ENCODE measurements around the gene MAP7.
"Not testable (repeated sequence)": the region's sequence is repeated elsewhere in the genome, so short reads cannot be mapped to it uniquely, and the experiment has no call there.

Gene MAP7

DNA sequence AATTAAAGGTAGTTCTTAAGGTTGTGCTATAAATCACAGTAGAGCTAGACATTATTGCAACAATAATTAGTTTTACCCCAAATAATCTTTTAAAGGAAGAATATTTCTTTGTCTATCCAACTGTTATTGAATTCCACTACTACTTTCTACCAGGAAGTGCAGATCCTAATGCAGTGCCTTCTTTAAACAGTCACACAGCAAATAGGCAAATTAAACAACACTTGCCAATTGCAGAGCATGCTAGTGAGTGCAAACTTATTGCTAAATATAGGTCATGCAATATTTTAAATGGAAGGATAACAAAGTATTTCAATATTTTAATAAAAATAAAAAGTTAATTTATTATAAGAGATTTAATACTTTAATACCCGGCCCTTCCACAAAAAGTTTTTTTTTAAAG lies 153.3 kb downstream of the MAP7 start:
- TF ChIP-seq, protein P1, sequence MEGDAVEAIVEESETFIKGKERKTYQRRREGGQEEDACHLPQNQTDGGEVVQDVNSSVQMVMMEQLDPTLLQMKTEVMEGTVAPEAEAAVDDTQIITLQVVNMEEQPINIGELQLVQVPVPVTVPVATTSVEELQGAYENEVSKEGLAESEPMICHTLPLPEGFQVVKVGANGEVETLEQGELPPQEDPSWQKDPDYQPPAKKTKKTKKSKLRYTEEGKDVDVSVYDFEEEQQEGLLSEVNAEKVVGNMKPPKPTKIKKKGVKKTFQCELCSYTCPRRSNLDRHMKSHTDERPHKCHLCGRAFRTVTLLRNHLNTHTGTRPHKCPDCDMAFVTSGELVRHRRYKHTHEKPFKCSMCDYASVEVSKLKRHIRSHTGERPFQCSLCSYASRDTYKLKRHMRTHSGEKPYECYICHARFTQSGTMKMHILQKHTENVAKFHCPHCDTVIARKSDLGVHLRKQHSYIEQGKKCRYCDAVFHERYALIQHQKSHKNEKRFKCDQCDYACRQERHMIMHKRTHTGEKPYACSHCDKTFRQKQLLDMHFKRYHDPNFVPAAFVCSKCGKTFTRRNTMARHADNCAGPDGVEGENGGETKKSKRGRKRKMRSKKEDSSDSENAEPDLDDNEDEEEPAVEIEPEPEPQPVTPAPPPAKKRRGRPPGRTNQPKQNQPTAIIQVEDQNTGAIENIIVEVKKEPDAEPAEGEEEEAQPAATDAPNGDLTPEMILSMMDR (IDR thresholded peaks at IDR 0.05; ENCODE audit: low read depth, low read length) = no peak
- H3K4me3 ChIP-seq (ENCODE audit: low read depth, low read length) = no peak overlapping the region

DNA sequence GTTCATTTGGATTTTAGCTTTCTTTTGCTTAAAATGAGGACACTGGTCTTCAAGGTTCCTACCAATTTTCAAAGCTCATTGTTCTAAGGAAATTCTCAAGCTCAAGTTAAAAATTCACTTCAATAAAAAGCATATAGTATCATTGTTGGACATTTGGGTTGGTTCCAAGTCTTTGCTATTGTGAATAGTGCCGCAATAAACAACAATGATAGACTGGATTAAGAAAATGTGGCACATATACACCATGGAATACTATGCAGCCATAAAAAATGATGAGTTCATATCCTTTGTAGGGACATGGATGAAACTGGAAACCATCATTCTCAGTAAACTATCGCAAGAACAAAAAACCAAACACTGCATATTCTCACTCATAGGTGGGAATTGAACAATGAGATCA lies 159.3 kb downstream of the MAP7 start:
- not testable (repeated sequence) for H3K4me3 ChIP-seq (ENCODE audit: low read depth, low read length)

DNA sequence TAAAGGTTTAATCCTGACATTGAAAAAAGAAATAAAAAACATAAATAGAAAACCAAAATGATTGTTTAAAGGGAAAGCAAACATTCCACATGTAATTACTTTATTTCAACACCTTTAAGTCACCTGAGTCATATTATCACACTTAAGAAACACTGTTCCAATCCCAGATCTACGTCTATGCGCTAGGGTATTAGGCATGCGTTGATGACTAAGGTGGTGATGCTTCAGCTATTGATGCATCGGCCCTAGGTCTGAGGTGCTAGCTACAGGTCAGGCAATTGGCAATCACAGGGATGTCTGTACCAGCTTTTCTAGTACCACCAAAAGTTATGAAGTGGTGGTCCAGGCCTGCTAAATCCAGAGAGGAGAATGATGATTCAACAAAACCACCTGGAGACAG lies 162.9 kb downstream of the MAP7 start:
- TF ChIP-seq, protein P1 (IDR thresholded peaks at IDR 0.05; ENCODE audit: low read depth, low read length) = no peak

DNA sequence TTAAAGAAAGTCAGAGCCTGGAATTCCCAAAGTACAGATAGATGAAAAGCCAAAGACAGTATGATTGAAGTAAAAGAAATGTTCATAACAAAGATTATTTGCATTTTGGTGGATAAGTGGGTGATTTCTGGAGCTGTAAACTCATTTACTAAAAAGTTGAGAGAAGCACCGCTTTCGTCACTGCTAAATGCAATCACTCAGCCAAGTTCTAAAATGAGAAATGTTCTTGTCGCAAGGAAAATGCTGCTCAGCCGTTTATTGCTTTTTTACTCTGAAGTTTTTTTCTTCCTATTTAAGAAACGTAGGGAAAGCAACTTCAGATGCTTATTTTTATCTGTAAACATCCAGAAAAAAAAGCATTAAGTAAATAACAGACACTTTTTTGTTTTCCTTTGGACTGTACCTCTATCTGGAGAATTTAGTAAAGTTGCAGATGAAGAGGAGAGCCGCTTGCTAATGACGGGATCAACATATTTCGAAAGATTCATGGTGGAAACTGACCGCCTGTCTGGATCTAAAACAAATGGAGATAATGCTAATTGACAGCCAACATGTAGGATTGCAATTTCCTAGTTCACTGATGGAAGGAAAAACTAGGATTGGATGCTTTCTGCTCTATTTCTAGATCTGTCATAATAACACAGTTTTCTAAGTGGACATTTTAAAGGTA lies 166.8 kb downstream of the MAP7 start:
- TF ChIP-seq, protein P1 (IDR thresholded peaks at IDR 0.05; ENCODE audit: low read depth, low read length) = no peak
- no peak overlapping the region for H3K4me3 ChIP-seq (ENCODE audit: low read depth, low read length)

More for the DNA sequence above, 162.9 kb downstream of the MAP7 start:
- H3K4me3 ChIP-seq (ENCODE audit: low read depth, low read length) = no peak overlapping the region

DNA sequence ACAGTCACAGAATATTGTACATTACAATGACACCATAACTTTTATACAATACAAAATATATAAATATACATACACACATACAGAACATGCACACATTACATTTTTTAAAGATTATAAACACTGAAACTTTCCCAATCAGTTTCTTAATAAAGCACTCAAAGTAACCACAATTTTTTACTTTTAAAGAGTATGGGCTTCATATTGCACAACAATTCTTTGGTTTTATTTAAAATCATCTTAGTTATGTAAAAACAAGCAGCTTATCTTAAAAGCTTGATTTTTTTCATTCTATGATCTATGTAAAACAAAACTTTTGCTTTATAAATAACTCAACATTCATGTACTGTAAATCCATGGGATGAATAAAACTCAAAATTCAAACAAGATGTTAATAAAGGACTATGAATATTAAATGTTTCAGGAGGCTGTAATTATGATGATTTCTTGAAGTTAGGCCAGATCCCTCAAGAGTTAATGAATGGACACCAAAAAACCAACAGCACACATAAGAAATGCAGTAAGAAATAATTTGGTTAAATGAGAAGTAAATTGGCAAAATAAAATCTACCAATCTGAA lies 167.5 kb downstream of the MAP7 start:
- TF ChIP-seq, protein P1 (IDR thresholded peaks at IDR 0.05; ENCODE audit: low read depth, low read length) = no peak
- no peak overlapping the region for H3K4me3 ChIP-seq (ENCODE audit: low read depth, low read length)

DNA sequence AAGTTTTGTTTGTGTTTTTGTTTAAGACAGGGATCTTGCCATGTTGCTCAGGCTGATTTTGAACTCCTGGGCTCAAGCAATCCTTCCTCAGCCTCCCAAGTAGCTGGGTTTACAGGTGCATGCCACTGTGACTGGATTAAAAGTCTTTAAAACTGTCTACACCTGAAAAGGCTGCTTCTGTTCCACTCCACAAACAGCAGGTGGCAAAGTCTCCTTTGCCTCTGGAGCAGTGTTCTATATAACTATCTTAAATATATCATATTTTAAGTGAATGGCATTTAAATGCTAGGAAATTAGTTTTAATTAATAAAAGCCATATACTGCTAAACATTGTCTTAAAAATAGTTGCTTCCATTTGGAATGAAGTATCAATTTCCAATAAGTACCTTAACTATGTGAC lies 171.3 kb downstream of the MAP7 start:
- no peak overlapping the region for H3K4me3 ChIP-seq (ENCODE audit: low read depth, low read length)
- TF ChIP-seq, protein P1 (IDR thresholded peaks at IDR 0.05; ENCODE audit: low read depth, low read length) = no peak

DNA sequence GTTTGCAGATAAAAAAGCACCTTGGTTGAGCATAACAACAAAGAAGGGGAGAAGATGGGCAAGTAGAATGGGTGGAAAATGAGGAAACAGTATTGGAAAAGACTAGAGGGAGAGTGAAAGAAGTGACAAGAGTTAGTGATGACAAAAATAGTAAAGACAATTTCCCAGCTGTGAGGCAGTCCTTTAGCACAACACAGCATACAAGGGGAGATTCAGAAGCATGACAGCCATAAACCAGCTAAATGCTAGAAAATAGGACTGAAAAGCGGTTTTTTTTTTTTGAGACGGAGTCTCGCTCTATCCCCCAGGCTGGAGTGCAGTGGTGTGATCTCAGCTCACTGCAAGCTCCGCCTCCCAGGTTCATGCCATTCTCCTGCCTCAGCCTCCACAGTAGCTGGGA lies 174.4 kb downstream of the MAP7 start:
- H3K4me3 ChIP-seq (ENCODE audit: low read depth, low read length) = not testable (repeated sequence)

DNA sequence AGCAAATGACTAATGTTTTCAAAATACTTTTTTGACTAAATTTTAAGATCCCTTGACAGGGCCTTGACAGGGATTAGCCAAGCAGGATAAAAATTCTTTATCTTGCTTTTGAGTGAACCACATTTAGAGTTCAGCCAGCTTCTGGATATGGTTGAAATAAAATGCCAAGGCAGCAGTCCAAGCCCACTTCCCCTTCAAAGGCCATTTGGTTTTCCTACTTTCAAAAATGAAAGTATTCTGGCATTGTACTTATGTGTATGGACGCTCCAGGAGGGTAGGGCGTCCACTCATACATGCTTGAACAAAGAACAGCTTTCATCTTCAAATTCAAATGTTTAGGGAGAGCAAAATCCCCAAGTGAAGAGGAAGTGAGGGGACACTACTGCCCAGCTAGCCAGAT lies 178.3 kb downstream of the MAP7 start:
- TF ChIP-seq, protein P1 (IDR thresholded peaks at IDR 0.05; ENCODE audit: low read depth, low read length) = no peak
- peak overlapping the region; percentile 31; the same call in 1 of the 2 replicates for H3K4me3 ChIP-seq (ENCODE audit: low read depth, low read length)
